HG03469 (cell line): ENCODE measurements around the gene SLIT3.

Experiments
- ATAC-seq: cut with Tn5 transposase; IDR thresholded peaks from one replicate; pipeline ENCODE4 v1.9.1; 2021; ENCODE audit warnings: mild to moderate bottlenecking, moderate library complexity, moderate number of reproducible peaks; ENCODE audit not compliant: unreplicated experiment

SLIT3 gene

GRCh38 chr5:168669156-168669555 lies 631.8 kb downstream of the SLIT3 start:
- no peak for ATAC-seq

- no peak for ATAC-seq
These were observed 632.9 kb downstream of the SLIT3 start for GRCh38 chr5:168668078-168668477.

GRCh38 chr5:168667301-168667840 lies 633.6 kb downstream of the SLIT3 start:
- no peak for ATAC-seq

- no peak for ATAC-seq
These were observed 634.6 kb downstream of the SLIT3 start for GRCh38 chr5:168666356-168666755.

GRCh38 chr5:168663276-168664004 lies 637.5 kb downstream of the SLIT3 start:
- no peak for ATAC-seq

- no peak for ATAC-seq
These were observed 639.1 kb downstream of the SLIT3 start for GRCh38 chr5:168661593-168662485.

GRCh38 chr5:168660691-168661090 lies 640.2 kb downstream of the SLIT3 start:
- ATAC-seq, result no peak

- ATAC-seq, result no peak
These were observed 641.6 kb downstream of the SLIT3 start for GRCh38 chr5:168659286-168659847.

- no peak for ATAC-seq
These were observed 642.5 kb downstream of the SLIT3 start for GRCh38 chr5:168658394-168658793.

- no peak for ATAC-seq
These were observed 644.3 kb downstream of the SLIT3 start for GRCh38 chr5:168656633-168657032.

- no peak for ATAC-seq
These were observed 645.6 kb downstream of the SLIT3 start for GRCh38 chr5:168655316-168655715.

- ATAC-seq, result no peak
These were observed 646.7 kb downstream of the SLIT3 start for GRCh38 chr5:168654211-168654721.

GRCh38 chr5:168653626-168654025 lies 647.3 kb downstream of the SLIT3 start:
- ATAC-seq, result no peak

- no peak for ATAC-seq
These were observed 649.3 kb downstream of the SLIT3 start for GRCh38 chr5:168651648-168652047.

GRCh38 chr5:168649306-168649705 lies 651.6 kb downstream of the SLIT3 start:
- ATAC-seq, result no peak

GRCh38 chr5:168648576-168648975 lies 652.4 kb downstream of the SLIT3 start:
- ATAC-seq, result no peak

- no peak for ATAC-seq
These were observed 652.9 kb downstream of the SLIT3 start for GRCh38 chr5:168648016-168648415.

- no peak for ATAC-seq
These were observed 653.9 kb downstream of the SLIT3 start for GRCh38 chr5:168647083-168647482.

- no peak for ATAC-seq
These were observed 654.6 kb downstream of the SLIT3 start for GRCh38 chr5:168646335-168646734.

- ATAC-seq, result no peak
These were observed 655.7 kb downstream of the SLIT3 start for GRCh38 chr5:168645195-168645594.

GRCh38 chr5:168642019-168642418 lies 658.9 kb downstream of the SLIT3 start:
- ATAC-seq, result no peak
